K562 (cell line): ENCODE data around the gene CTIF. TPM values are rescaled to one million over a fixed set of nuclear protein-coding genes. Genes with fewer than 3 reads are reported as not detected.
A peak's percentile ranks its signal among the peaks of the same experiment; 100 is the strongest.

Source experiments
- DDX20 ChIP-seq: fragments of 450-650 bp; IDR thresholded peaks from 2 replicates; pipeline ENCODE4 v1.6.1; 2016; ENCODE audit warnings: missing genetic modification characterization, low read depth, mild to moderate bottlenecking, missing compliant biosample characterization, moderate library complexity
- ELK1 ChIP-seq: sonication (generic); formaldehyde crosslinking; IDR thresholded peaks from 2 replicates; pipeline ENCODE4 v1.8.1; 2022; ENCODE audit warnings: missing genetic modification reagents
- FOSL1 ChIP-seq: fragments of 200-800 bp; sonication (Bioruptor generic); conservative IDR thresholded peaks from 2 replicates; pipeline ENCODE4 v1.6.1; 2016; ENCODE audit warnings: missing genetic modification characterization, missing compliant biosample characterization
- FOXP4 ChIP-seq: sonication (generic); formaldehyde crosslinking; IDR thresholded peaks from 2 replicates; pipeline ENCODE4 v1.8.0; 2022; ENCODE audit warnings: mild to moderate bottlenecking, missing genetic modification reagents, borderline replicate concordance
- GABPB1 ChIP-seq: sonication (generic); formaldehyde crosslinking; IDR thresholded peaks from 2 replicates; pipeline ENCODE4 v1.8.0; 2022; ENCODE audit warnings: mild to moderate bottlenecking, missing genetic modification reagents
- HCFC1 ChIP-seq: IDR thresholded peaks from 2 replicates; pipeline ENCODE4 v1.6.1; 2012; ENCODE audit warnings: low read depth, low read length, improper control_type of control experiment
- HDAC2 ChIP-seq: fragments of 450-650 bp; IDR thresholded peaks from 2 replicates; pipeline ENCODE4 v1.6.1; 2016; ENCODE audit warnings: mild to moderate bottlenecking
- MECOM ChIP-seq: fragments of 250-450 bp; sonication (Bioruptor Pico); IDR thresholded peaks from 2 replicates; pipeline ENCODE4 v1.8.0; 2022; ENCODE audit warnings: inconsistent platforms
- MTA2 ChIP-seq: fragments of 450-650 bp; IDR thresholded peaks from 2 replicates; pipeline ENCODE4 v1.6.1; 2016; ENCODE audit warnings: low read depth
- MYBL2 ChIP-seq, 2 experiments: fragments of 450-650 bp in 1 of 2; sonication (generic) in 1 of 2; formaldehyde crosslinking in 1 of 2; IDR thresholded peaks; 2 replicates each; pipeline versions ENCODE4 v1.6.1 to v1.8.1; 2017 to 2022; ENCODE audit warnings: borderline replicate concordance in 1 of 2, inconsistent platforms in 1 of 2, low read depth in 1 of 2, mild to moderate bottlenecking in 1 of 2, missing genetic modification reagents in 1 of 2, moderate library complexity in 1 of 2
- NFE2 ChIP-seq: IDR thresholded peaks from 2 replicates; pipeline ENCODE4 v1.6.1; 2014; ENCODE audit warnings: antibody characterized with exemption, low read depth
- NFIX ChIP-seq: fragments of 250-450 bp; sonication (Bioruptor Pico); IDR thresholded peaks from 2 replicates; pipeline ENCODE4 v1.4.0; 2020; ENCODE audit warnings: low read depth, mild to moderate bottlenecking, moderate library complexity
- NRF1 ChIP-seq, 2 experiments: fragments of 450-650 bp; IDR thresholded peaks in 1 of 2; conservative IDR thresholded peaks in 1 of 2; 2 replicates each; pipeline ENCODE4 v1.6.1; 2014; ENCODE audit warnings: mild to moderate bottlenecking in 2 of 2
- RFX5 ChIP-seq: IDR thresholded peaks from 2 replicates; pipeline ENCODE4 v1.6.1; 2011; ENCODE audit warnings: low read depth, mild to moderate bottlenecking, improper control_type of control experiment, low read length
- SNRNP70 ChIP-seq: fragments of 200-400 bp; formaldehyde crosslinking; optimal IDR thresholded peaks from 2 replicates; pipeline ENCODE3; 2017; ENCODE audit warnings: low read depth, low read length
- ZBED1 ChIP-seq: IDR thresholded peaks from 2 replicates; pipeline ENCODE4 v1.6.1; 2014
- ZBTB33 ChIP-seq: sonication (generic); formaldehyde crosslinking; IDR thresholded peaks from 2 replicates; pipeline ENCODE4 v1.8.1; 2023; ENCODE audit warnings: mild to moderate bottlenecking, missing genetic modification reagents
- ZBTB9 ChIP-seq: fragments of 450-650 bp; formaldehyde crosslinking; IDR thresholded peaks from 2 replicates; pipeline ENCODE4 v1.4.0; 2020; ENCODE audit warnings: mild to moderate bottlenecking, moderate library complexity
- ZFP30 ChIP-seq: fragments of 250-450 bp; sonication (Bioruptor Pico); IDR thresholded peaks from 2 replicates; pipeline ENCODE4 v1.8.0; 2022; ENCODE audit warnings: moderate library complexity, mild to moderate bottlenecking, inconsistent platforms, borderline replicate concordance
- ZNF184 ChIP-seq: sonication (generic); formaldehyde crosslinking; IDR thresholded peaks from 2 replicates; pipeline ENCODE4 v1.5.0; 2020; ENCODE audit warnings: missing genetic modification reagents
- ZNF311 ChIP-seq: fragments of 250-450 bp; sonication (Bioruptor Pico); IDR thresholded peaks from 2 replicates; pipeline ENCODE4 v1.4.0; 2020; ENCODE audit warnings: mild to moderate bottlenecking, moderate library complexity
- ZNF408 ChIP-seq: fragments of 250-450 bp; sonication (Bioruptor Pico); IDR thresholded peaks from 2 replicates; pipeline ENCODE4 v1.4.0; 2020; ENCODE audit warnings: low read depth, mild to moderate bottlenecking, moderate library complexity
- ZNF589 ChIP-seq: fragments of 200-800 bp; sonication (Bioruptor generic); IDR thresholded peaks from 2 replicates; pipeline ENCODE4 v1.6.1; 2016; ENCODE audit warnings: low read depth, missing genetic modification characterization, missing compliant biosample characterization
- ZNF668 ChIP-seq: fragments of 250-450 bp; sonication (Bioruptor Pico); IDR thresholded peaks from 2 replicates; pipeline ENCODE4 v1.8.0; 2022; ENCODE audit warnings: mild to moderate bottlenecking, inconsistent platforms
- ZNF830 ChIP-seq: fragments of 250-450 bp; sonication (Bioruptor Pico); IDR thresholded peaks from 2 replicates; pipeline ENCODE4 v1.5.0; 2021; ENCODE audit warnings: mild to moderate bottlenecking
- polyA plus RNA-seq, 8 experiments: library from polyadenylated mRNA; depleted of rRNA in 4 of 8; stranded (reverse) in 5 of 8; unstranded in 3 of 8; fragments of >200 nt; fragmentation: Nextera tagmentation in 2 of 8; fragmentation: Illumina TruSeq in 1 of 8; extraction: Ambion mirVana in 2 of 8; extraction: Trizol in 1 of 8; gene quantifications; 2 replicates each; pipeline versions ENCODE4 v1.2.1 to v1.2.3, GENCODE V29; 2011 to 2014; ENCODE audit warnings: inconsistent platforms in 1 of 8, missing spikeins in 1 of 8
- total RNA-seq, 7 experiments: library from RNA; depleted of rRNA in 6 of 7; stranded (reverse); fragments of >200 nt in 6 of 7; fragmentation: Illumina TruSeq in 2 of 7; extraction: Trizol in 2 of 7; gene quantifications; 2 replicates each; pipeline versions ENCODE4 v1.2.1 to v1.2.3, GENCODE V29; 2011 to 2021; ENCODE audit warnings: low replicate concordance in 1 of 7

CTIF gene
- total and polyA plus RNA-seq, 9 of the 15 experiments (the other 6 are each of a cell fraction or from before 2014, with no cell fraction given): 0.17 to 11.5 (median 2.2) TPM

- no peak for TF ChIP-seq ZBTB33 (CRISPR knock-in tag)
- no peak for TF ChIP-seq MYBL2 (IDR thresholded peaks at IDR 0.05; ENCODE audit: low read depth)
- TF ChIP-seq MYBL2 (CRISPR knock-in tag; IDR thresholded peaks at IDR 0.05; ENCODE audit: borderline replicate concordance): no peak
- no peak for TF ChIP-seq ZNF184 (CRISPR knock-in tag)
- 0 out of 2 replicates have a peak, but pooled peaks have one; percentile 23 for TF ChIP-seq GABPB1
- TF ChIP-seq NRF1 (conservative IDR thresholded peaks at IDR 0.05 in 1 of 2, IDR thresholded peaks at IDR 0.05 in 1 of 2): no peak
- TF ChIP-seq ZNF311 (CRISPR knock-in tag): no peak
- TF ChIP-seq SNRNP70: no peak
- TF ChIP-seq HCFC1: no peak
- TF ChIP-seq MECOM: no peak
- TF ChIP-seq ZNF589 (CRISPR knock-in tag): peak; percentile 47; the same call in 1 of the 2 replicates
- no peak for TF ChIP-seq ZFP30 (CRISPR knock-in tag)
- TF ChIP-seq FOXP4 (CRISPR knock-in tag): no peak
- TF ChIP-seq HDAC2: no peak; the same call in 1 of the 2 replicates
- peak; percentile 40 for TF ChIP-seq FOSL1 (tag)
- no peak for TF ChIP-seq ZNF408 (CRISPR knock-in tag)
- TF ChIP-seq NFE2: no peak
- TF ChIP-seq ELK1: no peak
- TF ChIP-seq ZNF830: no peak
- TF ChIP-seq NFIX (CRISPR knock-in tag): no peak
- peak; percentile 72 for TF ChIP-seq MTA2
- no peak for TF ChIP-seq ZBED1
- TF ChIP-seq ZNF668 (CRISPR knock-in tag): no peak
- TF ChIP-seq ZBTB9: no peak
- TF ChIP-seq DDX20: no peak
- no peak for TF ChIP-seq RFX5
These were observed 66.6 kb downstream of the CTIF start (continued) for GRCh38 chr18:48605408-48605845.
